Measurements from ENCODE around the gene FBLN7.

FBLN7 gene

DNA sequence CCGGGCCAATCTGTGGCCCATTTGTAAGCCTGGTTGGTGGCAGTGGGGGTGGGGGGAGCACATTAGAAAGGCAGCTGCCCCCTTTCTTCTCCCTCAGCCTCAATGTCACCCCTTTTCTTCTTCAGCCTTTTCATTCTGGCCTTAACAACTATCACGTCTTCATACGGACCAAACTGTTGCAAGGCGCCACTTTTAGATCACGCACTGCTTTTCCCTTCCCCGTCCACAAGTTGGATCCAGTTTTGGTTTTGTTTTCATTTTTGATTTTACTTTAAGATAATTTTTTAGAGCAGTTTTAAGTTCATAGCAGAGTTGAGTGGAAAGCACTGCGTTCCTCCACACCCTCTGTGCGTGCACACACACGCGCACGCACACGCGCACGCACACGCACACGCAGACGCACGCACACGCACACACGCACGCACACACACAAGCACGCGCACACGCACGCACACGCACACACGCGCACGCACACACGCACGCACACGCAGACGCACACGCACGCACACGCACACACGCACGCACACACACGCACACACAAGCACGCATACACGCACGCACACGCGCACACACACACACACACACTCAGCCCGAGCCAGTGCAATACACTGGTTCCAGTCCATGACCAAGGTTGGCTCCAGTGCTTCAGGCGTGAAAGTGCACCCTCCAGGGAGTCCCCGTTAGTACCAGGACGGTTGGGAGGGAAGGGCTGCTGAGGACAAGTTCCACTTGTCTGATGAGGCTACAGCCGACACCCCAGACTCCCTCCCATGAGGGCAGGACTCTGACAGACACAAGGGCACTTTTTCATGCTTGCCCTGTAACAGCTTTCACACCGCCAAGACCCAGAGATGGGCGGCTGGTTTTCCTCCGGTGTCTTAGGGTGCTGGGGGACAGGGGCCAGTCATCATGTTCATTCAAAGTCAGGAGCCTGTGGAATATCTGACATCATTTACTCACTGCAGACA, 22.4 kb downstream of the FBLN7 start:
- H3K27ac ChIP-seq (ENCODE audit: low read depth, low read length), result no peak overlapping the region
- H3K9me3 ChIP-seq (ENCODE audit: insufficient read depth, low read depth, low read length), result no peaks in the 10 kb centered on the region
- WGBS, result 91% methylated on average over 41 of the region's 52 CpGs
- H3K36me3 ChIP-seq (ENCODE audit: insufficient read depth, low read length), result no peaks in the 10 kb centered on the region
- no peak overlapping the region for H3K9ac ChIP-seq (ENCODE audit: low read depth, low read length)
- H3K4me3 ChIP-seq (ENCODE audit: low read length), result no peak overlapping the region
- H3K4me1 ChIP-seq (ENCODE audit: insufficient read depth, low read length), result no peaks in the 10 kb centered on the region; the same call in 1 of the 2 replicates
- H3K27me3 ChIP-seq (ENCODE audit: insufficient read depth, low read length), result no peaks in the 10 kb centered on the region

DNA sequence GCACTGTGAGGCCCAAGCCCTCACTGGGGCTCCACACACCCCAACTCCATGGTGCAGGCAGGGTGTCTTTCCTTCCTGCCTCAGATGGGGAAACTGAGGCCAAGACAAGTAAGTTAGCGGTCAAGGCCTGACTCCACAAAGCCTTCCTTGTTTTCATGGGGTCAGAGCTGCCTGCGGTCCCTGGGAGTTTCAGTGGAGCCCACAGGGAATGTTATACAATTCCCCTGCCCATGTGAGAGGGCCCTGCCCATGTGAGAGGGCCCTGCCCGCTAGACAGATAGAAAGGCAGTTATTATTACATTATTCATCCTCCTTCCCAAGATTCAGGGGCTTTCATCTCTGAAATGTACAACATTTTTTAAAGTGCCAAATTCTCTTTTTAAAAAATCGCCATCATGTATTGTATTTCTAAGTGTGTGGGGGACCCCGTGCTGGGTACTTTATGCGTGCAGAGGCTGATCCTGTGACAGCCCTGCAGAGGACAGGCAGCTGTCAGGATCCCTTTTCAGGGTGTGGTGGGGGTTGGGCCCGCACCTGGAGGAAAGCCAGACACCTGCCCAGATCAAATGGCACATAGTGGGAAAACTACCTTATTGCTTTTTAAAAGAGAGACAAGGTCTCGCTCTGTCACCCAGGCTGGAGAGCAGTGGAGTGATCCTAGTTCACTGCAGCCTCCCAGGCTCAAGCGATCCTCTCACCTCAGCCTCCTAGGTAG, 23.4 kb downstream of the FBLN7 start:
- Histone ChIP-seq H3K36me3 (ENCODE audit: insufficient read depth, low read length) (no peaks in the 10 kb centered on the region), H3K9me3 (ENCODE audit: insufficient read depth, low read depth, low read length) (no peaks in the 10 kb centered on the region), H3K4me3 (ENCODE audit: low read length) (no peak overlapping the region), H3K4me1 (ENCODE audit: insufficient read depth, low read length) (no peaks in the 10 kb centered on the region), H3K27ac (ENCODE audit: low read depth, low read length) (no peak overlapping the region), H3K27me3 (ENCODE audit: insufficient read depth, low read length) (no peaks in the 10 kb centered on the region), H3K9ac (ENCODE audit: low read depth, low read length) (no peak overlapping the region)
- 93% methylated on average over 9 of the region's 9 CpGs for WGBS

- no peak overlapping the region for H3K4me3 ChIP-seq (ENCODE audit: low read length)
- H3K27ac ChIP-seq (ENCODE audit: low read depth, low read length), result no peak overlapping the region
- no peaks in the 10 kb centered on the region for H3K4me1 ChIP-seq (ENCODE audit: insufficient read depth, low read length)
- H3K36me3 ChIP-seq (ENCODE audit: insufficient read depth, low read length), result no peaks in the 10 kb centered on the region
- H3K27me3 ChIP-seq (ENCODE audit: insufficient read depth, low read length), result no peaks in the 10 kb centered on the region
- no peak overlapping the region for H3K9ac ChIP-seq (ENCODE audit: low read depth, low read length)
- H3K9me3 ChIP-seq (ENCODE audit: insufficient read depth, low read depth, low read length), result no peaks in the 10 kb centered on the region
- 96% methylated on average over 6 of the region's 6 CpGs for whole genome bisulfite sequencing
Measured at GRCh38 chr2:112162341-112162740, 24.2 kb downstream of the FBLN7 start.

GRCh38 chr2:112162956-112163355, 24.8 kb downstream of the FBLN7 start:
- no peak overlapping the region for H3K9ac ChIP-seq (ENCODE audit: low read depth, low read length)
- H3K27ac ChIP-seq (ENCODE audit: low read depth, low read length), result no peak overlapping the region
- no peaks in the 10 kb centered on the region for H3K9me3 ChIP-seq (ENCODE audit: insufficient read depth, low read depth, low read length)
- no peaks in the 10 kb centered on the region for H3K27me3 ChIP-seq (ENCODE audit: insufficient read depth, low read length)
- H3K36me3 ChIP-seq (ENCODE audit: insufficient read depth, low read length), result no peaks in the 10 kb centered on the region
- H3K4me3 ChIP-seq (ENCODE audit: low read length), result no peak overlapping the region
- no peaks in the 10 kb centered on the region for H3K4me1 ChIP-seq (ENCODE audit: insufficient read depth, low read length)
- 94% methylated on average over 11 of the region's 11 CpGs for WGBS

- H3K27ac ChIP-seq (ENCODE audit: low read depth, low read length), result no peak overlapping the region
- no peaks in the 10 kb centered on the region for H3K4me1 ChIP-seq (ENCODE audit: insufficient read depth, low read length)
- no peaks in the 10 kb centered on the region for H3K36me3 ChIP-seq (ENCODE audit: insufficient read depth, low read length)
- H3K27me3 ChIP-seq (ENCODE audit: insufficient read depth, low read length), result no peaks in the 10 kb centered on the region
- H3K4me3 ChIP-seq (ENCODE audit: low read length), result no peak overlapping the region
- no peak overlapping the region for H3K9ac ChIP-seq (ENCODE audit: low read depth, low read length)
- no peaks in the 10 kb centered on the region for H3K9me3 ChIP-seq (ENCODE audit: insufficient read depth, low read depth, low read length)
- WGBS, result 83% methylated on average over 9 of the region's 9 CpGs
Measured at GRCh38 chr2:112163541-112163981, 25.4 kb downstream of the FBLN7 start.

GRCh38 chr2:112164876-112165275, 26.7 kb downstream of the FBLN7 start:
- no peak overlapping the region for H3K27ac ChIP-seq (ENCODE audit: low read depth, low read length)
- H3K27me3 ChIP-seq (ENCODE audit: insufficient read depth, low read length), result no peaks in the 10 kb centered on the region
- H3K9me3 ChIP-seq (ENCODE audit: insufficient read depth, low read depth, low read length), result no peaks in the 10 kb centered on the region
- no peaks in the 10 kb centered on the region for H3K4me1 ChIP-seq (ENCODE audit: insufficient read depth, low read length)
- WGBS, result 94% methylated on average over 11 of the region's 11 CpGs
- H3K9ac ChIP-seq (ENCODE audit: low read depth, low read length), result no peak overlapping the region
- no peak overlapping the region for H3K4me3 ChIP-seq (ENCODE audit: low read length)
- no peaks in the 10 kb centered on the region for H3K36me3 ChIP-seq (ENCODE audit: insufficient read depth, low read length)

DNA sequence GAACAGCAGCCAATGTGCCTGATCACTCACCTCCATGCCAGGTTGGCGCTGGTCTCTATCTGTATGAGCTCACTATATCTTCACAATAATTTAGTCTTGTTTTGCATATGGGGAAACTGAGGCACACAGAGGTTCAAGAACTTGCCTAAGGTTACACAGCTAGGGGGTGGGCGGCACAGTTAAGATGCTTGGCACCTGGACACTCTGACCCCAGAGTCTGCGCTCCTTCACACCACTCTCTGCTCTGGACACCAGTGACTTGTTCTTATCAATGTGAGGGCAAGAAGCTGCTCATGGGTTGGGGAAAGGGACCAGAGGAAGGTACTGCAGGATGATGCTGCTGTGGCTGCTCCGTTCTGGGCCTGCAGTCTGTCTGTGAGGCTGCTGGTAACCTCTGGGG, 27.1 kb downstream of the FBLN7 start:
- Histone ChIP-seq H3K27me3 (ENCODE audit: insufficient read depth, low read length) (no peaks in the 10 kb centered on the region), H3K9me3 (ENCODE audit: insufficient read depth, low read depth, low read length) (no peaks in the 10 kb centered on the region), H3K4me3 (ENCODE audit: low read length) (no peak overlapping the region), H3K36me3 (ENCODE audit: insufficient read depth, low read length) (no peaks in the 10 kb centered on the region), H3K9ac (ENCODE audit: low read depth, low read length) (no peak overlapping the region), H3K4me1 (ENCODE audit: insufficient read depth, low read length) (no peaks in the 10 kb centered on the region), H3K27ac (ENCODE audit: low read depth, low read length) (no peak overlapping the region)
- 96% methylated on average over 4 of the region's 4 CpGs for WGBS

GRCh38 chr2:112166806-112167499, 28.8 kb downstream of the FBLN7 start:
- Histone ChIP-seq H3K4me3 (ENCODE audit: low read length) (no peak overlapping the region), H3K36me3 (ENCODE audit: insufficient read depth, low read length) (no peaks in the 10 kb centered on the region), H3K4me1 (ENCODE audit: insufficient read depth, low read length) (no peaks in the 10 kb centered on the region), H3K9me3 (ENCODE audit: insufficient read depth, low read depth, low read length) (no peaks in the 10 kb centered on the region), H3K27ac (ENCODE audit: low read depth, low read length) (no peak overlapping the region), H3K9ac (ENCODE audit: low read depth, low read length) (no peak overlapping the region), H3K27me3 (ENCODE audit: insufficient read depth, low read length) (no peaks in the 10 kb centered on the region)
- WGBS, result 85% methylated on average over 14 of the region's 14 CpGs

GRCh38 chr2:112168422-112169124, 30.4 kb downstream of the FBLN7 start:
- Histone ChIP-seq H3K4me3 (ENCODE audit: low read length) (no peak overlapping the region), H3K27ac (ENCODE audit: low read depth, low read length) (no peak overlapping the region), H3K4me1 (ENCODE audit: insufficient read depth, low read length) (no peaks in the 10 kb centered on the region), H3K27me3 (ENCODE audit: insufficient read depth, low read length) (no peaks in the 10 kb centered on the region), H3K36me3 (ENCODE audit: insufficient read depth, low read length) (no peaks in the 10 kb centered on the region), H3K9me3 (ENCODE audit: insufficient read depth, low read depth, low read length) (no peaks in the 10 kb centered on the region), H3K9ac (ENCODE audit: low read depth, low read length) (no peak overlapping the region)
- WGBS, result 87% methylated on average over 9 of the region's 10 CpGs

- Histone ChIP-seq H3K27me3 (ENCODE audit: insufficient read depth, low read length) (no peaks in the 10 kb centered on the region), H3K9ac (ENCODE audit: low read depth, low read length) (no peak overlapping the region), H3K4me3 (ENCODE audit: low read length) (no peak overlapping the region), H3K36me3 (ENCODE audit: insufficient read depth, low read length) (no peaks in the 10 kb centered on the region), H3K4me1 (ENCODE audit: insufficient read depth, low read length) (no peaks in the 10 kb centered on the region), H3K27ac (ENCODE audit: low read depth, low read length) (no peak overlapping the region), H3K9me3 (ENCODE audit: insufficient read depth, low read depth, low read length) (no peaks in the 10 kb centered on the region)
- 94% methylated on average over 4 of the region's 4 CpGs for WGBS
Measured at GRCh38 chr2:112170495-112170894, 32.3 kb downstream of the FBLN7 start.

Measured in HUES64 (cell line).